Mesothelial cell of epicardium (in vitro differentiated cells): ENCODE results near the gene NSDHL. TPM values are rescaled to one million over a fixed set of nuclear protein-coding genes. Genes with fewer than 3 reads are reported as not detected.
A peak's percentile ranks its signal among the peaks of the same experiment; 100 is the strongest.

ENCODE experiments used
- DNase-seq, 2 experiments: peaks; one replicate each; pipeline ENCODE4 v3.0.0; 2021; ENCODE audit warnings: low spot score in 2 of 2; ENCODE audit not compliant: unreplicated experiment in 2 of 2
- H3K27ac Mint-ChIP-seq: 2 replicates; pipeline ENCODE4 v1.8.0; 2021; ENCODE audit warnings: mixed read lengths
- H3K27me3 Mint-ChIP-seq: 2 replicates; pipeline ENCODE4 v1.8.0; 2021; ENCODE audit warnings: low read depth, mixed read lengths
- H3K36me3 Mint-ChIP-seq: 2 replicates; pipeline ENCODE4 v1.8.0; 2021; ENCODE audit warnings: mixed read lengths
- H3K4me1 Mint-ChIP-seq: 2 replicates; pipeline ENCODE4 v1.8.0; 2021; ENCODE audit warnings: mixed read lengths
- H3K4me3 Mint-ChIP-seq: 2 replicates; pipeline ENCODE4 v1.8.0; 2021; ENCODE audit warnings: mild to moderate bottlenecking, moderate library complexity, mixed read lengths
- H3K9me3 Mint-ChIP-seq: 2 replicates; pipeline ENCODE4 v1.8.0; 2021; ENCODE audit warnings: mixed read lengths
- total RNA-seq: library from RNA; stranded (reverse); gene quantifications from 3 replicates; pipeline ENCODE4 v1.2.1, GENCODE V29; 2021
- TF ChIP-seq, protein P1 (sequence below): fragments of 200-600 bp; sonication (generic); IDR thresholded peaks from one replicate; pipeline ENCODE4 v1.5.0; 2021; ENCODE audit warnings: antibody characterized with exemption; ENCODE audit not compliant: unreplicated experiment

Gene NSDHL
- total RNA-seq, 1 donor from 2014 or later: 21.0 TPM

DNA sequence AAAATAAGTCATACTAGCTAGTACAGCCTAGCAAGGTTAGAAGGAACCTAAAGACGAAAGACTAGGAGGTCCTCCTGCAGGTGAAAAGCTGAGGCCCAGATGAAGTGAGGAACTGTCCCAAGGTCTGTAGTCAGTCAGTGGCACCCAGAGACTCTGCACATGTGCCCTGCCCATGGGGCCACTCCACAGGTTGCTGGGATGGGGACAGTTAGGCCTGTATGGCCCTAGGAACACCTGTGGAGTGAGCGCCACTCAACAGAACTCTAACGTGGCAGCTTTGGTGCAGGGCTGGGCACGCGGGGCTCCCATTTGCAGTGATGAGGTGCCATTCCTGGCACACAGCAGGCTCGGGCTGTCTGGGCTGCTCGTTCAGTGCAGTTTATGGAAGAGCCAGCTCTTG, 81.8 kb downstream of the NSDHL start:
- H3K4me3 Mint-ChIP-seq: no peak overlapping the region
- H3K27ac Mint-ChIP-seq: no peak overlapping the region
- H3K9me3 Mint-ChIP-seq: peaks cover 3% of the 10 kb centered on the region
- no peaks in the 10 kb centered on the region for H3K36me3 Mint-ChIP-seq
- no peak for DNase-seq
- no peaks in the 10 kb centered on the region for H3K4me1 Mint-ChIP-seq
- H3K27me3 Mint-ChIP-seq: no peaks in the 10 kb centered on the region
- TF ChIP-seq, protein P1, sequence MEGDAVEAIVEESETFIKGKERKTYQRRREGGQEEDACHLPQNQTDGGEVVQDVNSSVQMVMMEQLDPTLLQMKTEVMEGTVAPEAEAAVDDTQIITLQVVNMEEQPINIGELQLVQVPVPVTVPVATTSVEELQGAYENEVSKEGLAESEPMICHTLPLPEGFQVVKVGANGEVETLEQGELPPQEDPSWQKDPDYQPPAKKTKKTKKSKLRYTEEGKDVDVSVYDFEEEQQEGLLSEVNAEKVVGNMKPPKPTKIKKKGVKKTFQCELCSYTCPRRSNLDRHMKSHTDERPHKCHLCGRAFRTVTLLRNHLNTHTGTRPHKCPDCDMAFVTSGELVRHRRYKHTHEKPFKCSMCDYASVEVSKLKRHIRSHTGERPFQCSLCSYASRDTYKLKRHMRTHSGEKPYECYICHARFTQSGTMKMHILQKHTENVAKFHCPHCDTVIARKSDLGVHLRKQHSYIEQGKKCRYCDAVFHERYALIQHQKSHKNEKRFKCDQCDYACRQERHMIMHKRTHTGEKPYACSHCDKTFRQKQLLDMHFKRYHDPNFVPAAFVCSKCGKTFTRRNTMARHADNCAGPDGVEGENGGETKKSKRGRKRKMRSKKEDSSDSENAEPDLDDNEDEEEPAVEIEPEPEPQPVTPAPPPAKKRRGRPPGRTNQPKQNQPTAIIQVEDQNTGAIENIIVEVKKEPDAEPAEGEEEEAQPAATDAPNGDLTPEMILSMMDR: no peak

DNA sequence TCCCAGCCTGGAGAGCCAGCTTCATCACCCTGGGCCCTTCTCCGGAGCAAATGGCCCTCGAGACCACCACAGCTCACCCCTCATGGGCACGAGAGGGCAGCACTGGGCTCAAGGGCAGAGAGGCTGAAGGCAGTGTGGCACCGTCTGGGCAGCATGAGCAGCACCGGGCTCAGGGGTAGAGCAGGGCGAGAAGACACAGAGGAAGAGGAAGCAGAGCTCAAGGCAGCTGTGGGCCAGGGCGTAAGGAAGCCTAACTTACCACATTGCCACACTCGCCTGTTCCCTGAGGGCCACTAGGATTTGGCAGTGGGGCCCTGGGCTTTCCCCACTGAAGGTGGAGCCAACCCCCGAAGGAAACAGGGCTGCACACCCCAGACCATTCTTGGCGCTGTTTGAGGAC, 82.5 kb downstream of the NSDHL start:
- H3K4me3 Mint-ChIP-seq: no peak overlapping the region
- TF ChIP-seq, protein P1: no peak
- H3K4me1 Mint-ChIP-seq: no peaks in the 10 kb centered on the region
- no peak for DNase-seq
- no peaks in the 10 kb centered on the region for H3K36me3 Mint-ChIP-seq
- H3K27ac Mint-ChIP-seq: no peak overlapping the region
- peaks cover 3% of the 10 kb centered on the region for H3K9me3 Mint-ChIP-seq
- H3K27me3 Mint-ChIP-seq: no peaks in the 10 kb centered on the region

DNA sequence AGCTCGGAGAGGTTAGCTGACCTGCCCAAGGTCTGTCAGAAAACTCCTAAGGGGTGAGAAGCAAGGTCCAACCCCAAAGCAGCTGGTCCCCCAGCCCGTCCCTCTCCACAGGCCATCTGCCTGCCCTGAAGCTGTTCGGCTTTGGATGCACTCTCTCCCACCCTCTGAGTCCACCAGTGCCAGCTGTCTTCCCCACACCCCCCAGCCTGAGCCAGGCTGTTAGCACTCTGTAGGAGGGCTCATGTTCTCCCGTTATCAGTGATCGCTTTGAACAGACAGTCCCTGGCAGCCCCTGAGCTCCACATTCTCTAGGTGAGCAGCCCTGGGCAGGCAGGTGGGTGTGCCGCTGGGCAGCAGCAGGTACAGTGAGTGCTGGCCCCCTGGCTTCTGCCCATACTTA, 83.0 kb downstream of the NSDHL start:
- no peaks in the 10 kb centered on the region for H3K27me3 Mint-ChIP-seq
- peaks cover 3% of the 10 kb centered on the region for H3K9me3 Mint-ChIP-seq
- DNase-seq: no peak
- no peaks in the 10 kb centered on the region for H3K36me3 Mint-ChIP-seq
- H3K27ac Mint-ChIP-seq: no peak overlapping the region
- TF ChIP-seq, protein P1: no peak
- H3K4me1 Mint-ChIP-seq: no peaks in the 10 kb centered on the region
- no peak overlapping the region for H3K4me3 Mint-ChIP-seq

DNA sequence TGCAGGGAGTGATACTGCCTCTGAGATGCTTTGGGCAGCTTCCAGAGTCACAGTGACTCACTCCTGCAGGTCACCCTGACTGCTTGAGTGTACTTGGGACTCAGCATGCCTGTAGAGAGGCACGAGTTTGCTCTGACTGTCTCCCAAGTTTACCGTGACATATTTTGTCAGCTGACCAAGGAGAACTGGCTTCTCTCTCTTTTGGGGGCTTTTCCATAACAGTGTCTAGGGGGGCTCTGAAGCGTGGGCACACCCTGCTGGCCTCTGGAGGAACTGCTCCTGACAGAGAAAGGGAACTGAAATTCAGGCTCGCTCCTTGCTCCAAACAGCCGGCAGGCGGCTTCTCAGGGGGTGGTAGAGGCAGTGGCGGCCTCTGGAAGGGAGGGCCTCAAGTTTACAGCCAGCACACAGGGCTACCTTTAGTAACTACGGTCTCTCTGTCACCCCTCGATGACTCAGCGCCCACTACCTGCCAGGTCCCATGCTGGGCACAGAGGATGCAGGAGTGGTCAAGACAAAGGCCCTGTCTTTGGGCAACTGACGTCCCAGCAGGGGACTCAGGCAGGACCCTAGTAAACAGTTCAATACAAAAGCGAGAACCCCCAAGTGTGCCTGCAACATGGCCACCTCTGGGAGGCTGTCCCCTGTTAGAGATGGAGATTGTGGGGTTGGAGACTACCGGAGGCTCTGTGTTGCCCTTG, 84.8 kb downstream of the NSDHL start:
- H3K27me3 Mint-ChIP-seq: no peaks in the 10 kb centered on the region
- TF ChIP-seq, protein P1: peak; percentile 44
- DNase-seq: no peak
- H3K27ac Mint-ChIP-seq: no peak overlapping the region
- no peaks in the 10 kb centered on the region for H3K36me3 Mint-ChIP-seq
- H3K9me3 Mint-ChIP-seq: peaks cover 3% of the 10 kb centered on the region
- H3K4me1 Mint-ChIP-seq: no peaks in the 10 kb centered on the region
- no peak overlapping the region for H3K4me3 Mint-ChIP-seq

DNA sequence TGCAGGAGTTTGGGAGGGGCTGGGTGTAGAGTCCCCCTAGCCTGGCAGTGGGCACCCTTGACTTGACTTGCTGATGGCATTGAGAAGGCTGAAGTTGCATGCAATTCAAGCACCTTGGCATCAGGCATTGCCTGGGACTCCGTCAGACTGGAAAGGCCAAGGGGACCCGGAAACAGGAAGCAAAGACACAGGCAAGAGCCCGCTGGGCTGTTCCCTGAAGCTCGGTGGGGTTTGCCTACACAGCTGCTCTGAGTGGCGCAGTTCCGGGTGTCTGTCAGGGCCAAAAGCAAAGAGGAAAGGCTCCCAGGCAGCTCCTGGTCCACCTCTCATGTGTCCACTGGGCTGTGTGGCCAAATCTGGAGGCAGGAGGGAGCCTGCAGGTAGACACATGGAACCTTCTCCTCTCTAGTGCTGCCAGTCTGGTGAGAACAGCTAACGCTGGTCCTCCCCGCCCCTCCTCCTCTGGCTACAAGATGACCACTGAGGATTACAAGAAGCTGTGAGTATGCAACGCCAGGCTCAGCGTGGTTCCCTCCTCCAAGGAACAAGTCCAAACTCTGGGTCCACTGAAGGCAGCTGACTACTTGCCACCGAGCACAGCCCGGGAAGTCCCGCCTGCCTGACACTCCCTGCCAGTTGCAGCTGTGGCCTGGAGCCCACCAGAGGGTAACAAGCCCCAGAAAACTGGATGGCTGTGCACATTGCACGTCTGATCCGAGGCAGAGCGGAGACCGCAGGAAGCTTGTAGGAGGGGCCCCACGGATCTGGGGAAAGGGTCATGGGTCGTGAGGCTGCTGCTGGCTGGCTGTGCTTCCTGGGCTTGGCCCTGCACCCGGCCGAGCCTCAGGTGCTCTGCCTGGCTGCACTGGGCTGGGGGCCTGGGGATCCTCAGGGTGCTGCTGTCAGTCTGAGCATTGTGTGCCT, 87.1 kb downstream of the NSDHL start:
- TF ChIP-seq, protein P1: no peak
- Mint-ChIP-seq H3K4me1 (no peaks in the 10 kb centered on the region), H3K27ac (no peak overlapping the region), H3K4me3 (no peak overlapping the region), H3K9me3 (peaks cover 3% of the 10 kb centered on the region), H3K36me3 (no peaks in the 10 kb centered on the region), H3K27me3 (no peaks in the 10 kb centered on the region)
- no peak for DNase-seq
